Vagina (tissue), 2 donors: ENCODE results near the gene TTC33.

Experiments
- POLR2A ChIP-seq, 2 donors: fragments of 450-650 bp; IDR thresholded peaks; one replicate each; pipeline ENCODE4 v1.6.1; 2017; ENCODE audit warnings: antibody characterized with exemption in 2 of 2, mild to moderate bottlenecking in 2 of 2, moderate library complexity in 2 of 2
- POLR2AphosphoS5 ChIP-seq, 2 donors: sonication (generic); formaldehyde crosslinking; IDR thresholded peaks; one replicate each; pipeline ENCODE4 v1.9.0; 2017; ENCODE audit warnings: antibody characterized with exemption in 2 of 2, mild to moderate bottlenecking in 2 of 2, low read depth in 1 of 2; ENCODE audit not compliant: insufficient read depth in 1 of 2
- TF ChIP-seq, protein P1 (sequence below), 3 experiments: fragments of 450-650 bp in 2 of 3; fragments of 200-600 bp in 1 of 3; sonication (generic) in 1 of 3; IDR thresholded peaks; one replicate each; pipeline ENCODE4 v1.5.1; 2017 to 2019; ENCODE audit warnings: antibody characterized with exemption in 3 of 3, mild to moderate bottlenecking in 2 of 3, moderate library complexity in 2 of 3

GRCh38 chr5:40603378-40603777 is 152.4 kb downstream of the TTC33 start:
- TF ChIP-seq, protein P1, sequence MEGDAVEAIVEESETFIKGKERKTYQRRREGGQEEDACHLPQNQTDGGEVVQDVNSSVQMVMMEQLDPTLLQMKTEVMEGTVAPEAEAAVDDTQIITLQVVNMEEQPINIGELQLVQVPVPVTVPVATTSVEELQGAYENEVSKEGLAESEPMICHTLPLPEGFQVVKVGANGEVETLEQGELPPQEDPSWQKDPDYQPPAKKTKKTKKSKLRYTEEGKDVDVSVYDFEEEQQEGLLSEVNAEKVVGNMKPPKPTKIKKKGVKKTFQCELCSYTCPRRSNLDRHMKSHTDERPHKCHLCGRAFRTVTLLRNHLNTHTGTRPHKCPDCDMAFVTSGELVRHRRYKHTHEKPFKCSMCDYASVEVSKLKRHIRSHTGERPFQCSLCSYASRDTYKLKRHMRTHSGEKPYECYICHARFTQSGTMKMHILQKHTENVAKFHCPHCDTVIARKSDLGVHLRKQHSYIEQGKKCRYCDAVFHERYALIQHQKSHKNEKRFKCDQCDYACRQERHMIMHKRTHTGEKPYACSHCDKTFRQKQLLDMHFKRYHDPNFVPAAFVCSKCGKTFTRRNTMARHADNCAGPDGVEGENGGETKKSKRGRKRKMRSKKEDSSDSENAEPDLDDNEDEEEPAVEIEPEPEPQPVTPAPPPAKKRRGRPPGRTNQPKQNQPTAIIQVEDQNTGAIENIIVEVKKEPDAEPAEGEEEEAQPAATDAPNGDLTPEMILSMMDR (IDR thresholded peaks at IDR 0.05), result no peak
- TF ChIP-seq POLR2A (IDR thresholded peaks at IDR 0.05) (no peak), POLR2AphosphoS5 (IDR thresholded peaks at IDR 0.05; ENCODE audit: insufficient read depth in 1 of 2, low read depth in 1 of 2) (no peak)
